ENCODE results near the gene RTF2.

DNA sequence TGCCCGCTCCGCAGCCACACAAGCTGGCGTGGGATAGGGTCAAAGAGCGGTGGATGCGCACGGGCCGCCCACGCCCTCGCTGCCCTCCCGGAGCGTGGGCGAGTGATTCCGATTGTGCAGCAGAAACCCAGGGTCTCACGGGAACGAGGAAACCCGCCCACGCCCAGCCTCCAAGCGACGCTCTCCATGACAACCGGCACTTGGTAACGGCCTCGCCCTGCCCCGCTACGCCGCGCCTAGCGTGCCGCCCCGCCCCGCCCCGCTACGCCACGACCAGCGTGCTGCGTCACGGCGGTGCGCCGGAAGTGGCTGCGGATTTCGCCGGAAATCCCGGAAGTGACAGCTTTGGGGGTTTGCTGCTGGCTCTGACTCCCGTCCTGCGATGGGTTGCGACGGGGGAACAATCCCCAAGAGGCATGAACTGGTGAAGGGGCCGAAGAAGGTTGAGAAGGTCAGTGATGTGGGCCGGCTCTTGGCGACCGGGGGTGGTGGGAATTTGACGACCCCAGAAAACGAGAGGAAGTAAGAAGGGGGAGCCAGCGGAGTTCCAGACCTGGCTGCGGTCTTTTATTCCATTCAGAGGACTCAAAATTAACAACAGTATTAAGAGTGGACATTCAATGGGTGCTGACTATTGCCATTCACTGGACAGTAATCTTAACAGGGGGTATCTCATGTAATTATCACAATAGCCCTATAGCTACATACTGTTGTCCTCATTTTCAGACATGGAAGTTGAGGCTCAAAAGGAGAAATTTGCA lies at the start of gene RTF2:
- TF ChIP-seq, protein P1, sequence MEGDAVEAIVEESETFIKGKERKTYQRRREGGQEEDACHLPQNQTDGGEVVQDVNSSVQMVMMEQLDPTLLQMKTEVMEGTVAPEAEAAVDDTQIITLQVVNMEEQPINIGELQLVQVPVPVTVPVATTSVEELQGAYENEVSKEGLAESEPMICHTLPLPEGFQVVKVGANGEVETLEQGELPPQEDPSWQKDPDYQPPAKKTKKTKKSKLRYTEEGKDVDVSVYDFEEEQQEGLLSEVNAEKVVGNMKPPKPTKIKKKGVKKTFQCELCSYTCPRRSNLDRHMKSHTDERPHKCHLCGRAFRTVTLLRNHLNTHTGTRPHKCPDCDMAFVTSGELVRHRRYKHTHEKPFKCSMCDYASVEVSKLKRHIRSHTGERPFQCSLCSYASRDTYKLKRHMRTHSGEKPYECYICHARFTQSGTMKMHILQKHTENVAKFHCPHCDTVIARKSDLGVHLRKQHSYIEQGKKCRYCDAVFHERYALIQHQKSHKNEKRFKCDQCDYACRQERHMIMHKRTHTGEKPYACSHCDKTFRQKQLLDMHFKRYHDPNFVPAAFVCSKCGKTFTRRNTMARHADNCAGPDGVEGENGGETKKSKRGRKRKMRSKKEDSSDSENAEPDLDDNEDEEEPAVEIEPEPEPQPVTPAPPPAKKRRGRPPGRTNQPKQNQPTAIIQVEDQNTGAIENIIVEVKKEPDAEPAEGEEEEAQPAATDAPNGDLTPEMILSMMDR (IDR thresholded peaks at IDR 0.05), result peak in 1 of 5 experiments; percentile 34
- peak in 1 of 2 donors; percentile 62 for TF ChIP-seq POLR2A (IDR thresholded peaks at IDR 0.05)
- peak; percentile 91 to 96 for TF ChIP-seq EP300 (IDR thresholded peaks at IDR 0.05)

All from tibial nerve (tissue), 4 donors.